Heart right ventricle (tissue), 16 donors: ENCODE data around the gene HLA-B. TPM values are rescaled to one million over a fixed set of nuclear protein-coding genes. Genes with fewer than 3 reads are reported as not detected.

Experiments used
- ATAC-seq, 8 donors: fragments of 200-7000 bp; cut with Tn5 transposase; one replicate each; pipeline ENCODE4 v1.9.1; 2020; ENCODE audit warnings: mild to moderate bottlenecking in 8 of 8, moderate library complexity in 8 of 8, moderate number of reproducible peaks in 1 of 8
- DNase-seq, 2 donors: peaks; one replicate each; pipeline ENCODE4 v3.0.0-alpha.2; 2020
- H3K27ac ChIP-seq, 10 donors: fragments of 200-600 bp; sonication (generic) in 2 of 10; one replicate each; pipeline versions ENCODE4 v1.5.0 to v1.8.0; 2020 to 2022; ENCODE audit warnings: mild to moderate bottlenecking in 3 of 10
- H3K27me3 ChIP-seq, 7 donors: fragments of 200-600 bp; one replicate each; pipeline ENCODE4 v1.8.0; 2021 to 2022; ENCODE audit warnings: mild to moderate bottlenecking in 2 of 7
- H3K36me3 ChIP-seq, 9 donors: fragments of 200-600 bp; sonication (generic) in 1 of 9; one replicate each; pipeline versions ENCODE4 v1.5.0 to v1.8.0; 2020 to 2022; ENCODE audit warnings: mild to moderate bottlenecking in 2 of 9
- H3K4me1 ChIP-seq, 9 donors: fragments of 200-600 bp; sonication (generic) in 1 of 9; one replicate each; pipeline versions ENCODE4 v1.5.0 to v1.8.0; 2020 to 2022; ENCODE audit warnings: mild to moderate bottlenecking in 4 of 9
- H3K4me3 ChIP-seq, 10 donors: fragments of 200-600 bp; sonication (generic) in 2 of 10; one replicate each; pipeline versions ENCODE4 v1.5.0 to v1.8.0; 2020 to 2022; ENCODE audit warnings: mild to moderate bottlenecking in 7 of 10, moderate library complexity in 2 of 10
- H3K9me3 ChIP-seq, 11 donors: fragments of 200-600 bp in 10 of 11; sonication (generic) in 2 of 11; one replicate each; pipeline versions ENCODE4 v1.5.0 to v1.8.0; 2013 to 2022; ENCODE audit warnings: mild to moderate bottlenecking in 2 of 11, control low read depth in 1 of 11, moderate library complexity in 1 of 11
- CTCF ChIP-seq, 9 donors: fragments of 200-600 bp; sonication (generic) in 2 of 9; IDR thresholded peaks; one replicate each; pipeline versions ENCODE4 v1.5.0 to v1.8.0; 2021 to 2022; ENCODE audit warnings: antibody characterized with exemption in 9 of 9, mild to moderate bottlenecking in 5 of 9, moderate library complexity in 1 of 9
- WGBS, 2 donors: extraction: QIAGEN DNeasy Blood & Tissue Kit; methylation state at CpG; one replicate each; pipeline ENCODE4 v1.1.7; 2013; ENCODE audit warnings: inconsistent platforms in 1 of 2; 5-methylcytosine and 5-hydroxymethylcytosine counted together
- intact Hi-C, 10 donors: fragments of 100-400 bp; cut with DNase I; formaldehyde crosslinking; loops; one replicate each; pipeline versions ENCODE4 v1.11.1 to v1.14.2; 2022
- polyA plus RNA-seq, 2 donors: library from polyadenylated mRNA; stranded (reverse); fragments of 200-250 nt; gene quantifications; one replicate each; pipeline ENCODE4 v1.2.3, GENCODE V29; 2013
- total RNA-seq, 10 donors: library from RNA; stranded (reverse); fragmentation: NEBNext Ultra II Directional in 3 of 10; extraction: Animal tissue kit (Norgen Biotek cat#: 25700) in 3 of 10; gene quantifications; one replicate each; pipeline versions ENCODE4 v1.2.1 to v1.2.4, GENCODE V29; 2021 to 2023
- donor health status: Arrhythmogenic right ventricular cardiomyopathy.
- donor health status: ischemic (EF 13 %, LVEDD 7.1; RV severe dilation, severe dysfunction).
- donor health status: healthy with polysubstance abuse.
- donor health status: DM: no; HTN: yes; CAD: no.
- donor health status: DM: no; HTN: no; CAD: no.
- donor health status: ischemic (EF 25% LVEDD 6.9; RV normal size, moderate dysfunction).
- donor health status: ischemic (EF 25% LVEDD 5.7; RV mildly dilated, moderate dysfunction).
- donor health status: healthy.
- donor health status: DM: yes; HTN: yes; CAD: no.
- donor health status: Ischemic cardiomyopathy.
- donor health status: ischemic (EF 35%, LVEDD 5.7; RV mildly dilated, moderate dysfunction).
- donor health status: nonischemic (EF 11% LVEDD 7.7; RV severe dilation, severe dysfunction).
- donor health status: DM: yes; HTN: yes; CAD: no.
- donor health status: PGD.
- donor health status: ischemic (EF 29% LVEDD 5.4; RV normal size, mild dysfunction).
- donor health status: nonischemic (EF 23%, LVEDD 6.1; RV moderate dilation, normal function).

HLA-B gene
- total and polyA plus RNA-seq, 12 donors = 252 to 2,676 (median 408) TPM

- TF ChIP-seq CTCF (IDR thresholded peaks at IDR 0.05) = no peak
- Histone ChIP-seq H3K27me3 (peaks cover 0 to 11% (median 0%) of the 10 kb centered on the region in 7 donors), H3K36me3 (peaks cover 0 to 34% (median 0%) of the 10 kb centered on the region in 9 donors), H3K9me3 (no peaks in the 10 kb centered on the region), H3K27ac (peak overlapping the region in 5 of 10 donors; percentile 19 to 99 (median 92)), H3K4me1 (peaks cover 0 to 48% (median 16%) of the 10 kb centered on the region in 9 donors), H3K4me3 (peak overlapping the region; percentile 57 to 98 (median 74))
- intact Hi-C loops = loop anchor here in 3 of 10 donors (2.0 to 5.0 kb wide), 3 partner anchors 79 to 87 kb away; partner anchors contain the start of gene HLA-C (in 1 of the 3)
- ATAC-seq (no peak), DNase-seq (no peak)
- WGBS, 2 donors = 51 to 67% methylated on average over 5 of the region's 5 CpGs
These were observed 1.4 kb downstream of the HLA-B start for GRCh38 chr6:31355583-31355948.

- no peak for TF ChIP-seq CTCF (IDR thresholded peaks at IDR 0.05)
- intact Hi-C loops = loop anchor here in 8 of 10 donors (2.0 to 5.0 kb wide), 4 partner anchors 78 to 88 kb away; partner anchors contain the start of gene HLA-C (in 1 of the 8)
- Histone ChIP-seq H3K27me3 (peaks cover 0 to 7% (median 0%) of the 10 kb centered on the region in 7 donors), H3K4me3 (peak overlapping the region; percentile 6 to 98 (median 69)), H3K4me1 (peaks cover 0 to 48% (median 16%) of the 10 kb centered on the region in 9 donors), H3K9me3 (no peaks in the 10 kb centered on the region), H3K36me3 (peaks cover 0 to 34% (median 0%) of the 10 kb centered on the region in 9 donors), H3K27ac (peak overlapping the region in 3 of 10 donors; percentile 85 to 99 (median 92))
- ATAC-seq (no peak), DNase-seq (no peak)
- WGBS, 2 donors = 55 to 69% methylated on average over 11 of the region's 11 CpGs
These were observed 2.0 kb downstream of the HLA-B start for GRCh38 chr6:31354864-31355582.

DNA sequence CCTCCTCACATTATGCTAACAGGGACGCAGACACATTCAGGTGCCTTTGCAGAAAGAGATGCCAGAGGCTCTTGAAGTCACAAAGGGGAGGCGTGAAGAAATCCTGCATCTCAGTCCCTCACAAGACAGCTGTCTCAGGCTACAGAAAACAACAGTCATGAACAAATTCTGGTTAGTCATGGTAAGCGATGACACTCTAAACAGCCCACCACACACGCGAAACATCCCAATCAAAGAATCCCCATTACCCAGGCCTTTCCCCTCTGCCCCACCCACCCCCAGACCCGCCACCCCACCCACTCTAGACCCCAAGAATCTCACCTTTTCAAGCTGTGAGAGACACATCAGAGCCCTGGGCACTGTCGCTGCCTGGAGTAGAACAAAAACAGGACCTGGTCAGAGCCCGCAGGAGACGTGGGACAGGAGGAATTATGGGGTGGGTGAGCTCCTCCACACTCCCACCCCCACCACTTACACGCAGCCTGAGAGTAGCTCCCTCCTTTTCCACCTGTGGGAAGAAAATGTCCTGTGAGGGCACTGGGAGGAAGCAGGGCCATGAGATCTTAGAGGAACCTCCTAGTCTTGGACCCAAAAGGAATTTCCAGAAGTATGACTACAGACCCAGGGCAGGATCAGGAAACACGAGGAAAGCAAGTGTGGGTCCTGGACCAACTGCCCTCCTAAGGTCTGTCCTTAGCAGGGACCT is 2.7 kb downstream of the HLA-B start:
- Histone ChIP-seq H3K9me3 (no peaks in the 10 kb centered on the region), H3K27ac (peak overlapping the region in 1 of 10 donors; percentile 92), H3K27me3 (peaks cover 0 to 4% (median 0%) of the 10 kb centered on the region in 7 donors), H3K4me3 (peak overlapping the region; percentile 6 to 98 (median 69)), H3K36me3 (peaks cover 0 to 34% (median 0%) of the 10 kb centered on the region in 9 donors), H3K4me1 (peaks cover 0 to 48% (median 16%) of the 10 kb centered on the region in 9 donors)
- WGBS, 2 donors = 61 to 76% methylated on average over 11 of the region's 11 CpGs
- TF ChIP-seq CTCF (IDR thresholded peaks at IDR 0.05) = no peak
- intact Hi-C loops = loop anchor here in 7 of 10 donors (2.0 to 5.0 kb wide), 3 partner anchors 78 to 87 kb away; no protein-coding TSS in a partner anchor
- no peak for ATAC-seq
- DNase-seq = no peak

DNA sequence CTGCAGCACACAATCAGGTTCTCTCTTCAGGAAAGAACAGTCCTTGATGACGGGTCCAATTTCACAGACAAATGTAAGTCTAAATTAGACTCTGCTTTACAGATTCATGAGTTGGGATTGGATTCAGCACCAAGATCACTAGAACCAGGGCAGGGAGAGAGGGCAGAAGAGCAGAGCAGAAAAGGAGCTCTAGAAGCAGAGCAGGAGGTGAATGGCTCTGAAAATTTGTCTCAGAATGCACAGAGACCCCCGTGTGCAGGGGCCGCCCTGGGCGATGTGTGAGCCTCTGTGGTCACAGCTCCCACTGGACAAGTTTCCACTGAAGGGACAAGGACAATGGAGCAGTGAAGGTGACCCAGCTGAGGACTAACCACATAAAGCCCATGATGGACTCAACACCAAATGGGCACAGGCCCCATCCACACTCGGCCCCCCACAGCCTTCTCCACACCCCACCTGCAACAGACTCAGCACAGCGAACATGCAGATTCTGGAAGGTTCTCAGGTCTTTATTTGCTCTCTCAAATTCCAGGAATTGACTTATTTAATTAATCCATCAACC is 3.5 kb downstream of the HLA-B start:
- peaks cover 0 to 45% (median 16%) of the 10 kb centered on the region in 9 donors for H3K4me1 ChIP-seq
- intact Hi-C loops = loop anchor here in 5 of 10 donors (5.0 kb wide), 1 partner anchor 86 kb away; no protein-coding TSS in a partner anchor
- WGBS, 2 donors = 67 to 76% methylated on average over 6 of the region's 6 CpGs

More for the DNA sequence above, 3.5 kb downstream of the HLA-B start:
- Histone ChIP-seq H3K27me3 (no peaks in the 10 kb centered on the region), H3K4me3 (peak overlapping the region in 3 of 10 donors; percentile 22 to 98 (median 68)), H3K9me3 (no peaks in the 10 kb centered on the region), H3K27ac (no peak overlapping the region), H3K36me3 (peaks cover 0 to 34% (median 0%) of the 10 kb centered on the region in 9 donors)
- DNase-seq = no peak
- no peak for TF ChIP-seq CTCF (IDR thresholded peaks at IDR 0.05)
- ATAC-seq = no peak
